Measurements from ENCODE around the gene ATRNL1.
"Not testable (repeated sequence)": the region's sequence is repeated elsewhere in the genome, so short reads cannot be mapped to it uniquely, and the experiment has no call there.

Gene ATRNL1

GRCh38 chr10:115525141-115525540 is 432.0 kb downstream of the ATRNL1 start:
- no peak for DNase-seq (ENCODE audit: low spot score)

GRCh38 chr10:115527682-115528081 is 434.5 kb downstream of the ATRNL1 start:
- in situ Hi-C loops (cut with MboI; ENCODE audit: low sequenced_read_pairs, unreplicated experiment); DNase-seq (ENCODE audit: low spot score): not testable (repeated sequence)

More at GRCh38 chr10:115525141-115525540, 432.0 kb downstream of the ATRNL1 start:
- TF ChIP-seq CTCF (IDR thresholded peaks at IDR 0.05; ENCODE audit: borderline replicate concordance, control extremely low read depth, extremely low read depth, insufficient read depth, missing control alignments) = no peak
- in situ Hi-C loops (cut with MboI; ENCODE audit: low sequenced_read_pairs, unreplicated experiment) = no loop called here

- in situ Hi-C loops (cut with MboI; ENCODE audit: low sequenced_read_pairs, unreplicated experiment); DNase-seq (ENCODE audit: low spot score): not testable (repeated sequence)
Measured at GRCh38 chr10:115536401-115536800, 443.2 kb downstream of the ATRNL1 start.

- no peak for DNase-seq (ENCODE audit: low spot score)
- no peak for TF ChIP-seq CTCF (IDR thresholded peaks at IDR 0.05; ENCODE audit: borderline replicate concordance, control extremely low read depth, extremely low read depth, insufficient read depth, missing control alignments)
- in situ Hi-C loops (cut with MboI; ENCODE audit: low sequenced_read_pairs, unreplicated experiment) = no loop called here
Measured at GRCh38 chr10:115539142-115539762, 446.1 kb downstream of the ATRNL1 start.

GRCh38 chr10:115555887-115556402 is 462.8 kb downstream of the ATRNL1 start:
- DNase-seq (ENCODE audit: low spot score) = no peak
- in situ Hi-C loops (cut with MboI; ENCODE audit: low sequenced_read_pairs, unreplicated experiment) = no loop called here
- TF ChIP-seq CTCF (IDR thresholded peaks at IDR 0.05; ENCODE audit: borderline replicate concordance, control extremely low read depth, extremely low read depth, insufficient read depth, missing control alignments) = no peak

GRCh38 chr10:115558252-115558651 is 465.1 kb downstream of the ATRNL1 start:
- DNase-seq (ENCODE audit: low spot score) = no peak
- no peak for TF ChIP-seq CTCF (IDR thresholded peaks at IDR 0.05; ENCODE audit: borderline replicate concordance, control extremely low read depth, extremely low read depth, insufficient read depth, missing control alignments)
- in situ Hi-C loops (cut with MboI; ENCODE audit: low sequenced_read_pairs, unreplicated experiment) = no loop called here

- in situ Hi-C loops (cut with MboI; ENCODE audit: low sequenced_read_pairs, unreplicated experiment) = no loop called here
- TF ChIP-seq CTCF (IDR thresholded peaks at IDR 0.05; ENCODE audit: borderline replicate concordance, control extremely low read depth, extremely low read depth, insufficient read depth, missing control alignments) = no peak
- DNase-seq (ENCODE audit: low spot score) = no peak
Measured at GRCh38 chr10:115566867-115567266, 473.7 kb downstream of the ATRNL1 start.
